WTC11 (cell line): ENCODE measurements around the gene NINL.
"Not testable (repeated sequence)": the region's sequence is repeated elsewhere in the genome, so short reads cannot be mapped to it uniquely, and the experiment has no call there.

Experiments used
- AFF4 ChIP-seq: sonication (generic); formaldehyde crosslinking; IDR thresholded peaks from 2 replicates; pipeline ENCODE4 v1.8.1; 2023; ENCODE audit warnings: mild to moderate bottlenecking, missing genetic modification reagents, borderline replicate concordance
- ATF3 ChIP-seq: sonication (generic); formaldehyde crosslinking; conservative IDR thresholded peaks from 2 replicates; pipeline ENCODE4 v1.8.1; 2022; ENCODE audit warnings: mild to moderate bottlenecking, missing genetic modification reagents
- CTCF ChIP-seq: fragments of 200-600 bp; IDR thresholded peaks from 2 replicates; pipeline ENCODE4 v1.8.0; 2022; ENCODE audit warnings: antibody characterized with exemption
- ESRRA ChIP-seq: sonication (generic); formaldehyde crosslinking; IDR thresholded peaks from 2 replicates; pipeline ENCODE4 v1.8.1; 2022; ENCODE audit warnings: mild to moderate bottlenecking, missing genetic modification reagents, borderline replicate concordance
- FOXK1 ChIP-seq: sonication (generic); formaldehyde crosslinking; IDR thresholded peaks from 2 replicates; pipeline ENCODE4 v1.8.0; 2022; ENCODE audit warnings: mild to moderate bottlenecking, moderate library complexity, missing genetic modification reagents
- HMGXB4 ChIP-seq: sonication (generic); formaldehyde crosslinking; IDR thresholded peaks from 2 replicates; pipeline ENCODE4 v1.8.1; 2023; ENCODE audit warnings: mild to moderate bottlenecking, moderate library complexity, missing genetic modification reagents
- IRF1 ChIP-seq: sonication (generic); formaldehyde crosslinking; IDR thresholded peaks from 2 replicates; pipeline ENCODE4 v1.8.0; 2023; ENCODE audit warnings: missing genetic modification reagents
- NR2C2 ChIP-seq: sonication (generic); formaldehyde crosslinking; IDR thresholded peaks from 2 replicates; pipeline ENCODE4 v1.8.0; 2022; ENCODE audit warnings: mild to moderate bottlenecking, missing genetic modification reagents
- TCF7 ChIP-seq: sonication (generic); formaldehyde crosslinking; IDR thresholded peaks from 2 replicates; pipeline ENCODE4 v1.8.0; 2022; ENCODE audit warnings: mild to moderate bottlenecking, low read depth, missing genetic modification reagents, moderate library complexity
- ZNF232 ChIP-seq: sonication (generic); formaldehyde crosslinking; IDR thresholded peaks from 2 replicates; pipeline ENCODE4 v1.8.0; 2022; ENCODE audit warnings: mild to moderate bottlenecking, missing genetic modification reagents
- ZNF263 ChIP-seq: sonication (generic); formaldehyde crosslinking; IDR thresholded peaks from 2 replicates; pipeline ENCODE4 v1.8.1; 2022; ENCODE audit warnings: low read depth, mild to moderate bottlenecking, moderate library complexity, missing genetic modification reagents
- TF ChIP-seq, protein P1 (sequence below): sonication (generic); formaldehyde crosslinking; IDR thresholded peaks from 2 replicates; pipeline ENCODE4 v1.8.0; 2022; ENCODE audit warnings: mild to moderate bottlenecking, missing genetic modification reagents
- TF ChIP-seq, protein P2 (sequence below): sonication (generic); formaldehyde crosslinking; conservative IDR thresholded peaks from 2 replicates; pipeline ENCODE4 v1.8.1; 2023; ENCODE audit warnings: mild to moderate bottlenecking, low read depth, missing genetic modification reagents, moderate library complexity
- TF ChIP-seq, protein P3 (sequence below): sonication (generic); formaldehyde crosslinking; IDR thresholded peaks from 2 replicates; pipeline ENCODE4 v1.8.0; 2022; ENCODE audit warnings: mild to moderate bottlenecking, missing genetic modification reagents

GRCh38 chr20:25561771-25562170, 23.6 kb downstream of the NINL start:
- TF ChIP-seq FOXK1 (CRISPR knock-in tag); CTCF; TCF7 (CRISPR knock-in tag); ESRRA (CRISPR knock-in tag); HMGXB4; NR2C2; ZNF263 (CRISPR knock-in tag); AFF4 (CRISPR knock-in tag); IRF1 (CRISPR knock-in tag); ATF3 (CRISPR knock-in tag); ZNF232: not testable (repeated sequence)
- TF ChIP-seq, protein P1, sequence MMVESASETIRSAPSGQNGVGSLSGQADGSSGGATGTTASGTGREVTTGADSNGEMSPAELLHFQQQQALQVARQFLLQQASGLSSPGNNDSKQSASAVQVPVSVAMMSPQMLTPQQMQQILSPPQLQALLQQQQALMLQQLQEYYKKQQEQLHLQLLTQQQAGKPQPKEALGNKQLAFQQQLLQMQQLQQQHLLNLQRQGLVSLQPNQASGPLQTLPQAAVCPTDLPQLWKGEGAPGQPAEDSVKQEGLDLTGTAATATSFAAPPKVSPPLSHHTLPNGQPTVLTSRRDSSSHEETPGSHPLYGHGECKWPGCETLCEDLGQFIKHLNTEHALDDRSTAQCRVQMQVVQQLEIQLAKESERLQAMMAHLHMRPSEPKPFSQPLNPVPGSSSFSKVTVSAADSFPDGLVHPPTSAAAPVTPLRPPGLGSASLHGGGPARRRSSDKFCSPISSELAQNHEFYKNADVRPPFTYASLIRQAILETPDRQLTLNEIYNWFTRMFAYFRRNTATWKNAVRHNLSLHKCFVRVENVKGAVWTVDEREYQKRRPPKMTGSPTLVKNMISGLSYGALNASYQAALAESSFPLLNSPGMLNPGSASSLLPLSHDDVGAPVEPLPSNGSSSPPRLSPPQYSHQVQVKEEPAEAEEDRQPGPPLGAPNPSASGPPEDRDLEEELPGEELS (CRISPR knock-in tag): not testable (repeated sequence)
- TF ChIP-seq, protein P2, sequence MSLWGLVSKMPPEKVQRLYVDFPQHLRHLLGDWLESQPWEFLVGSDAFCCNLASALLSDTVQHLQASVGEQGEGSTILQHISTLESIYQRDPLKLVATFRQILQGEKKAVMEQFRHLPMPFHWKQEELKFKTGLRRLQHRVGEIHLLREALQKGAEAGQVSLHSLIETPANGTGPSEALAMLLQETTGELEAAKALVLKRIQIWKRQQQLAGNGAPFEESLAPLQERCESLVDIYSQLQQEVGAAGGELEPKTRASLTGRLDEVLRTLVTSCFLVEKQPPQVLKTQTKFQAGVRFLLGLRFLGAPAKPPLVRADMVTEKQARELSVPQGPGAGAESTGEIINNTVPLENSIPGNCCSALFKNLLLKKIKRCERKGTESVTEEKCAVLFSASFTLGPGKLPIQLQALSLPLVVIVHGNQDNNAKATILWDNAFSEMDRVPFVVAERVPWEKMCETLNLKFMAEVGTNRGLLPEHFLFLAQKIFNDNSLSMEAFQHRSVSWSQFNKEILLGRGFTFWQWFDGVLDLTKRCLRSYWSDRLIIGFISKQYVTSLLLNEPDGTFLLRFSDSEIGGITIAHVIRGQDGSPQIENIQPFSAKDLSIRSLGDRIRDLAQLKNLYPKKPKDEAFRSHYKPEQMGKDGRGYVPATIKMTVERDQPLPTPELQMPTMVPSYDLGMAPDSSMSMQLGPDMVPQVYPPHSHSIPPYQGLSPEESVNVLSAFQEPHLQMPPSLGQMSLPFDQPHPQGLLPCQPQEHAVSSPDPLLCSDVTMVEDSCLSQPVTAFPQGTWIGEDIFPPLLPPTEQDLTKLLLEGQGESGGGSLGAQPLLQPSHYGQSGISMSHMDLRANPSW: not testable (repeated sequence)
- TF ChIP-seq, protein P3, sequence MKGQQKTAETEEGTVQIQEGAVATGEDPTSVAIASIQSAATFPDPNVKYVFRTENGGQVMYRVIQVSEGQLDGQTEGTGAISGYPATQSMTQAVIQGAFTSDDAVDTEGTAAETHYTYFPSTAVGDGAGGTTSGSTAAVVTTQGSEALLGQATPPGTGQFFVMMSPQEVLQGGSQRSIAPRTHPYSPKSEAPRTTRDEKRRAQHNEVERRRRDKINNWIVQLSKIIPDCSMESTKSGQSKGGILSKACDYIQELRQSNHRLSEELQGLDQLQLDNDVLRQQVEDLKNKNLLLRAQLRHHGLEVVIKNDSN (CRISPR knock-in tag): not testable (repeated sequence)
